ENCODE results near the gene DHCR7.

Gene DHCR7

DNA sequence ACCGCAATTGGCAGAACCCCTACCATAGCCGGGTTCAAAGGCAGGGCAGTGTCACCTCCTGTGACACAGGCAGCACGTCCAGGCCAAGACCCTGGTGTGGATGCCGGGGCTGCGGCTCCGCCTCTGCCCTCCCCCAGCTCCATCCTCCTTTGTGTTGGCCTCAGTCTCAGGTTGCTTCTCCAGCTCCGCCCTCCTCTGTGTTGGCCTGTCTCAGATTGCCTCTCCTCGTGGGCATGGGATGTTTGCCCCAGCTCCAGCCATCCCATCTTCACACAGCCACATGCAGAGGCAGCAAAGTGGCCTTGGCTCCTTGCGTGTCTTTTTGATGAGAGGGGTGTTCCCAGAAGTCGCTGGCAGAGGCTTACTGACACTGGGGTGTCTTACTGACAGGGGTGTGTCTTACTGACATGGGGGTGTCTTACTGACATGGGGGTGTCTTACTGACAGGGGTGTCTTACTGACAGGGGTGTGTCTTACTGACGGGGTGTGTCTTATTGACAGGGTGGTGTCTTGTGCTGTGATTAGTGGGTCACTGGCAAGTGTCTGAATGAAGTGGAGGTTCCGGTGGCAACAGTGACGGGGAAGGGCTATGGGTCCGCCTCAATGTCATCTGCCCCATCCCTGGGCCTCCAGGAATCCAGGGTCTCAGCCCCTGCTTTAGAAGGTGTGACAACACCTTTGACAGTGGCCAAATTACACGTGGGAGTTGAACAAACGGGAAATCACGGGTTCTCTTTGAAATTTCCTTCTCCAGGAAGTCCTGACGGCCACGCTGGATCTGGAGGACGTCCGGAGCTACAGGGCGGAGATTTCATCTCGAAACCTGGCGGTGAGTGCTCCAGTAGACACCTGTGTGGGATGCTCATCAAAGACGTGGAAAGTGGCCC lies 29.7 kb upstream of the DHCR7 start:
- DNase-seq (ENCODE audit: low spot score) = no peak

DNA sequence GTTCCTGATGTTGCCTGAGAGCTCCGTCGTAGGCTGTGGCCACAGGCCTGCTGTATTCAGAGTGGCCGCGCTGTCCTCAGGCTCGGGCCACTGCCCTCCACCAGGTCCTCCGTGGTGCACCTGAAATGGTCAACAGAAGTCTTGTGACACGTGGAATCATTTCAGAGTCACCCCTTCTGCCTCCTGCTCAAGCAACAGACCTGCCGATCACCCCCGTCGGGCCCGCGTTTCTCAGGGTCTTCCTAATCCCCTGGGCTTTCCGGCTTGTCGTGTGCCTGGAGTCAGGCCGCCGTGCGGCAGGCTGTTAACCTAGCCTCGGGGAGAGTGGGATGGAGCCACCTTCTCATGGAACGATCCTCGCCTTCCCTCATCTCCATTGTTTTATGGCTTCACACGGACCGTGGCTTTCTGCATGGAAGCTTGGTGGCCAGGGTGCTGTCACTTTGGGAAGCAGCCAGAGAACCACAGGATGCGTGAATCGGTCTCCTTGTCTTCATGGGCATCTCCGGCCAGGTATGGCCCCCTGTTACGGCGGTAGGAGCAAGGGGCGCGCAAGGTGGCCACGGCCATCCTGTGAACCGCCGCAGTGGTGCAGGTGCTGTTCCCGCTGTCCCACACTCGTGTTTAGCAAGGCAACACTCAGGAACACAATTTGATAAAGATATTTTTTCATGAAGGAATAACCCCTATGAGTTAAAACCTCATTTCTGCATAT lies 28.9 kb upstream of the DHCR7 start:
- DNase-seq (ENCODE audit: low spot score) = no peak

GRCh38 chr11:71476031-71476430 lies 27.8 kb upstream of the DHCR7 start:
- DNase-seq (ENCODE audit: low spot score) = no peak

- no peak for DNase-seq (ENCODE audit: low spot score)
Measured at GRCh38 chr11:71474771-71475483, 26.7 kb upstream of the DHCR7 start.

- DNase-seq (ENCODE audit: low spot score) = no peak
Measured at GRCh38 chr11:71474141-71474770, 26.1 kb upstream of the DHCR7 start.

GRCh38 chr11:71473793-71474080 lies 25.5 kb upstream of the DHCR7 start:
- DNase-seq (ENCODE audit: low spot score) = no peak

DNA sequence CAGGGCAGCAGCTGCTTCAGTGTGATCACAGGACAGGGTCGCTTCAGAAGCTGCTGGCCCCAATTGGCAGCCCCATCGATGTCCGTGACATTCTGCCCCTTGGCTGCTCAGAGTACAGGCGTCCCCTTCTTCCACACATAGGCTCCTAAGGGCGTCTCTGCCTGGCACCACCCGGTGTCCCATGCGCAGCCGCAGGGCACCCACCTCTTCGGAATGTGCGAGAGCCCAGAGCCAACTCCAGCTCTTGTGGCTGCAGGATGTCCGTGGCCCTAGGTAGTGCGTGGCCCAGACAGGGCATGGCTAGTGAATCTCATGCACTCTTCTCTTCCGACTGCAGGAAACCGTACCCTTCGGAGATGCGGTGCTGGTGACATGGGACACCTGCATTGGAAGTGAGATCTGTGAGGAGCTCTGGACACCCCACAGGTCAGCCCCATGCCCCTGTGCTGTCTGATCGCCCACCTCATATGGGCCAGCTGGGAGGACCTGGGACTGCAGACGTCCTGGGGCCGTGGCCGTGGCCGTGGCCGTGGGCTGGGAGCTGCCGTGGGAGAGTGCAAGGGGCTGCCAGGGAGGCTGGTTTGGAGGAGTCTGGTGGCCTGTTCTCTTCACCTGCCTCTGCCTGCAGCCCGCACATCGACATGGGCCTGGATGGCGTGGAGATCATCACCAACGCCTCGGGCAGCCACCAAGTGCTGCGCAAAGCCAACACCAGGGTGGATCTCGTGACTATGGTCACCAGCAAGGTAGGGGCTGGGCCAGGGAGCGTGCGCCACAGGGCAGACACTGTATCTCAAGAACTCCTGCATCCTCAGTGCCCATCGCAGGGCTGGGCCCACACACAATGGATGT lies 25.0 kb upstream of the DHCR7 start:
- DNase-seq (ENCODE audit: low spot score) = no peak

DNA sequence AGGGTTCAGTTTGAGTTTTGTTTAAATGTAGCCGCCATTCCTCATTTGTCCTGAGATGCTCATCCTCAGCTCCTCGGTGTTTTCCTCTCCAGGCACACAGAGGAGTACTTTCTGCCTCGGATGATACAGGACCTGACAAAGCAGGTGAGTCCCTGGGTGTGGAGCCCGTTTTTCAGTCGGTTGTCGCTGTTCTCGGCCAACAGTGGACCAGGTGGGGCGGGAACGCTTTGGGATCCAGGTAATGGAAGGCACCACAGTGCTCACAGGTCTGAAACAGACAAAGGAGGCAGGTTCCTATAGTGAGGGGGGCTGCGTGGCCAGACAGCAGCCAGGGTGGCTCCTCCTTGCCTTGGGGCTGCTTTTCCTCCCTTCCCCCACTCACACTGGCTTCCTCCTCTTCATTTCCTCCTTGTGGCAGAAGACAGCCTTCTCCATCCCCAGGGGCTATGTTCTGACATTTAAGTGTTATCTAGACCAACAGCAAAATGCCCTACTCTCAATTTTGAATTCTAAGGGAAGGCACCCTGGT lies 24.2 kb upstream of the DHCR7 start:
- no peak for DNase-seq (ENCODE audit: low spot score)

DNA sequence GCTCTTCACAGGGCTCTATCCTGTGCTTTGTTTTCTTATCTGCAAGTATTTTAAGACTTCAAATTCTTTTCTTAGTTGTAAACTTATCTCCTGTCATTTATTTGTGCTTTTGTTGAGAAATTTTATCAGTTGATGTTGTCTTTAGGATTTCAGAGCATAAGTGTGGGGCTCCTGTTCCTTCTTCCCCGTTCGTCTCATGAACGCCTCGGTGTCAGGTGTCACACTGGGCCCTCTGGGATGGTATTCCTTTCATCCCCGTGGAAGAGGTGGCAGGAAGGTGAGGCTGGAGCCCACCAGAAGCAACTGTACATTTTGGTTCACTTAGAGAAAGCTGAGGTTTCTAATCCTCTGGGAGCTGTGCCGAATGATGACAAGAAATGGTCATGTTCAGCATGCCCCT lies 22.8 kb upstream of the DHCR7 start:
- DNase-seq (ENCODE audit: low spot score) = no peak

GRCh38 chr11:71467164-71467563 lies 19.0 kb upstream of the DHCR7 start:
- DNase-seq (ENCODE audit: low spot score) = no peak

DNA sequence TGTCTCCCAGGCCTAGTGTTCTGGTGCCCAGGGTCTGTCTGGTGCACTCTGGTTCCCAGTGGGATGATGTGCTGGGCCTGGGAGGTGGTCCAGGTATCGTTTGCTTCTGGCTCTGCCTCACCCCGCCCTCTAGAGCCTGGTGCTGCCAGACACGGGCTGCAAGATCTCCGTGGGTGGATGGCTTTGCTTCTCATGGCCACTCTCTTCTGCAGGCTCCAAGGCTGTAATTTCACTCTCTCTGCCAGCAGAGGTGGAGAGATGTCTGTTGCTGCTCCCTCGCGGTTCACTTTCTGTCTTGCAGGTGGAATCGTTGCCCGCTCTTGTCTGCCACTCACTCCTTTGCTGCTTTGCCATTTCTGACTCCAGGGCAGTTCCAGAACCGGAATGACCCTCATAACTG lies 18.2 kb upstream of the DHCR7 start:
- no peak for DNase-seq (ENCODE audit: low spot score)

GRCh38 chr11:71465054-71465453 lies 16.9 kb upstream of the DHCR7 start:
- DNase-seq (ENCODE audit: low spot score) = no peak

GRCh38 chr11:71463331-71464211 lies 15.4 kb upstream of the DHCR7 start:
- DNase-seq (ENCODE audit: low spot score) = no peak

DNA sequence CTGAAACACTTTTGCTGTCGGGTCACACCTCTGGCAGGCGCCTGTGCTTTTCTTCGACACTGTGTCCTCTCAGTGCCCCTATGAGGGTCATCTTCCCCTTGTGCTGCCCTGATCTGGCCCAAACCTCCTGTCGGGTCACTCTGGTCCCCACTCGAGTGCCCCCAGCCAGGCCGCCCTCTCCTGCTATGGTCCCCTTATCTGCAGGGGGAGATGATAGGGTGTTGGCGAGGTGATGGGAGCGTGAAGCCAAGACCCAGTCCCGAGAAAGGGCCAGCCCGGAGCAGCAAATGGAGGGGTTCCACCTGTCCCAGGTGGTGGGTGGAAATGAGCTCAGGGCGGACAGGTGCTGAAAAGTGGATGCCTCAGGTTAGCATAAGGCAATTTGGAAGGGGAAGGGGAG lies 14.5 kb upstream of the DHCR7 start:
- DNase-seq (ENCODE audit: low spot score) = no peak

GRCh38 chr11:71461696-71462095 lies 13.5 kb upstream of the DHCR7 start:
- no peak for DNase-seq (ENCODE audit: low spot score)

DNA sequence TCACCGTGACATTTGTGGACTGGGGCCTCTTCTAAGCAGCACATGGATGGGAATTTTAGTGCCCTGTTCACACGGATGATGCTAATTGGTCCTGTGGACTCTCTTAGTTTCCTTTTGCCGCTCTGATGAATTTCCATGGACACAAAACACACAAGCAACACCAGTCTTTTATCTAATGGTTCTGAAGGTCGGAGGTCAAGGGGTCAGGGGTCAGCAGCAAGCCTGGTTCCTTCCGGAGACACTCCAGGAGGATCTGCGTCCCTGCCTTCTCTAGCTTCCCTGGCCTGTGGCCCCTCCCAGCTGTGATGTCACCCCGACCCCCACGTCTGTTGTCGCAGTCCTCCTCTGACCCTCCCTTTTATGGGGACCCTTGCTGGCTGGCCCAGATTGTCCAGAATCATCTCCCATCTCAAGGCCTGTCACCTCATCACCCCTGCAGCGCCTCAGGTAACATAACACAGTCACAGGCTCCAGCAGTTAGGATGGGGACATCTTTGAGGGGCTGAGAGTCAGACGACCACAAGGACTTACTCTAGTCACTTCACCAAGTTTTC lies 11.7 kb upstream of the DHCR7 start:
- DNase-seq (ENCODE audit: low spot score) = no peak

DNA sequence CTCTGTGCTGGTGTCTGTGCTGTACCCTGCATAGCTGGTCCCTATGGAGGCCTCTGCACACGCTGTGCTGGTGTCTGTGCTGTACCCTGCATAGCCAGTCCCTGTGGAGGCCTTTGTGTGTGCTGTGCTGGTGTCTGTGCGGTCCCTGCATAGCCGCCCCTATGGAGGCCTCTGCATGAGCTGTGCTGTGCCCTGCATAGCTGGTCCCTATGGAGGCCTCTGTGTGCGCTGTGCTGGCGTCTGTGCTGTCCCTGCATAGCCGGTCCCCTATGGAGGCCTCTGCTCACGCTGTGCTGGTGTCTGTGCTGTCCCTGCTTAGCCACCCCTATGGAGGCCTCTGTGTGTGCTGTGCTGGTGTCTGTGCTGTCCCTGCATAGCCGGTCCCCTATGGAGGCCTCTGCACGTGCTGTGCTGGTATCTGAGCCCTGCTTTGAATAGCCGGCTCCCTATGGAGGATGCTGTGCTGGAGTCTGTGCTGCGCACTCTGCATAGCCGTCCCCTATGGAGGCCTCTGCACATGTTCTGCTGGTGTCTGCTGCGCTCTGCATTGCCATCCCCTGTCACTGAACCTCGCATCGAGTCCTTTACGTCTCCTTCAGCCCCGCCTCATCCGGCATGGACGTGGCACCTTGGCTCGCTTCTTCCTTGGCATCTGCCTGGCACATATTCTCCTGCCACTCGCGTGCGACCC lies 11.0 kb upstream of the DHCR7 start:
- no peak for DNase-seq (ENCODE audit: low spot score)

DNA sequence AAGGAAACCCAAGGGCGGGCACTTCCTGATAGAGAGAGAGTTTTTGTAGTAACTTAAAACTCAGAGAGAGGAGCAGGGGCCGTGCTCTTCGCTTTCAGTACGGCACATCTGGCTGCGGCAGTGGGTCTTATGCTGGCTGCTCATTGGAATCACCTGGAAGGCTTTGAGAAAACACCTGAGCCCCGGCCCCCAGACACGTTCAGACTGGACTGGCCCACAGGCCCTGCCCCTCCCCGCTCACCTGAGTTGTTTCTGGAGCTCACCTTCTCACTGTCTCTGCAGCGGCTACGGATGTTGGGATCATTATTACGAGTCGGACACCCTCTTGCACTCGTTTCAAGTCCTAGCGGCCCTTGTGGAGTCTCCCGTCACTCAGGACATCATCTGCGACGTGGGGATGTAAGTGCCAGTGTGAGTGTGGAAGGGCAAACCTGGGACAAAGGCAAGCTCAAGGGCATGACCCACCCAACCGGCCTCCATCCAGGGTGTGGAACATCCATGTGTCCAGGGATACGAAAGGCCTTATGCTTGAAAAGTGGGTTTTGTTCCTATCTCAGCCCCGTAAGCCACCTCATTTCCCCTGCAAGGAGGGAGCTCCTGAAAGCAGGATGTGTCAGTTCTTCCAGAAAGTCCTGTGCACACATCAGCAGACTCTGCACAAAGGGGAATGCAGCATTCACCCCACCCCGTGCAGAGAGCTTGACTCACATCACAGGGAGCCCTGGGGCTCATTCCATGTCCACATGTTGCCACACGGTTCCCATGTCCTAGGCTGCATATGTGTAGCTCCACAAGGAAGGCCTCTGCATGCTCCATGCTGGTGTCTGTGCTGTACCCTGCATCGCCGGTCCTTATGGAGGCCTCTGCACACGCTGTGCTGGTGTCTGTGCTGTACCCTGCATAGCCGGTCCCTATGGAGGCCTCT lies 10.2 kb upstream of the DHCR7 start:
- DNase-seq (ENCODE audit: low spot score) = no peak

Data from hematopoietic multipotent progenitor cell treated with erythropoietin and hydrocortisone succinate and interleukin-3 and kit ligand, for 15 days (in vitro differentiated cells).